ENCODE measurements around the gene DNAH17.

DNAH17 gene

GRCh38 chr17:78541488-78542206 lies 35.5 kb downstream of the DNAH17 start:
- DNase-seq: no peak

- DNase-seq: no peak
Observed at GRCh38 chr17:78539781-78540180, 37.4 kb downstream of the DNAH17 start.

DNA sequence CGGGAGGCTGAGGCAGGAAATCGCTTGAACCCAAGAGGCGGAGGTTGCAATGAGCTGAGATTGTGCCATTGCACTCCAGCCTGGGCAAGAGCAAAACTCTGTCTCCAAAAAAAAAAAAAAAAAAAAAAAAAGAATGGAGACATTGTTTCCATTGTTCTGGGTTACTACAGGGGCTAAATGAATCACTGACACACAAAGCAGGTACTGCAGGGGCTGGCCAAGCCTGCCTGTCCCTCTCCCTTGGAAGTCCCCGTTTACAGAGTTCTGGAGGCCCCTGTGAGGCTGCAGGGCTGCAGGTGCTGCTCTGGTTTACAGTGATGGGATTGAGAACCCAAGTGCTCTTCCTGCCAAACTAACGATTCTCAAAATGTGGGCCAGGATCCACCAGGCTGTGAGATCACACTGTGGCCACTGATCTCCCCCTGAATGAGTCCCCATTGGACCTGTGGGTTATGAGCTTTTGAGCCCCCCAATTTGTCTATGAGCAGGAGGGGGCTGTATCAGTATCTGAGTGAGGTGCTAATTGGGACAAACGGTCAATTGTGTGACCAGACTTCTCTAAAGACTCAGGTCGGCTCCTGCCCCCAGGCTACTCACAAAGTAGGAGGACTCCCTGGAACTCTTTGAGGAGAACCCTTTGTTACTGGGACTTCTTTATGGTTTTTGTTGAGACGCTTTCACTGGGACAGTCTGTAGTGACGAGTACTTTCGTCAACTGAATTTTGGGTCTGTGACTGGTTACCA lies 39.0 kb downstream of the DNAH17 start:
- DNase-seq: no peak

GRCh38 chr17:78537217-78537860 lies 39.9 kb downstream of the DNAH17 start:
- no peak for DNase-seq

- peak; percentile 11 for DNase-seq
Observed at GRCh38 chr17:78535273-78536197, 41.7 kb downstream of the DNAH17 start.

GRCh38 chr17:78534492-78535272 lies 42.5 kb downstream of the DNAH17 start:
- no peak for DNase-seq

DNA sequence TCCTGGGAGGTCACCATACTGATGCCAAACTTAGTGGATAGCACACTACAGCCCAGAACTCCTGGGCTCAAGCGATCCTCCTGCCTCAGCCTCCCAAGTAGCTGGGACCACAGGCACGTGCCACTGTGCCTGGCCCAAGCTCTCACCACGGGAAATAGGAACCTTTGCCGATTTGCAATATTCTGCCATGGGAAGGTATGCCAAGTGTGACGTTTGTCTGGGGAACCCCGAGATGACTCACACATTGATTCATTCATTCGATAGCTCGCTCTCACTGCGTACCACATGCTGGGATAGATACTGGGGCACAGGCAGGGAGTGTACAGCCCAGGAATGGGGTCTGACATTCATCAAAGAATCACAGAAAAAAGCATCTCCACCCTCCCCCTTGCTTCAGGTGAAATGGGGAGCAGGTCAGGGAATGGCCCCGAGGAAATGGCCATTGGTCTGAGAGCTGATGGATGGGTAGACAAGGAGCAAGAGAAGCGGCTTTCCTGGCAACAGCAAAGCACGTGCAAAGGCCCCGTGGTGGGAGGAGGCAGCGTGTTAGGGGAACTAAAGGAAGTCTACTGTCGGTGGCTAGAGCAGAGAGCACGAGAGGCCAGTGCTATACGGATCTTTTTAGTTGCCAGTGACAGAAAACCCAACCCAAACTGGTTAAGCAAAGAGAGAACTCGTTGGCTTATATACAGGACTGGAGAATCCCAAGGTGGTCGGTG lies 44.1 kb downstream of the DNAH17 start:
- DNase-seq: no peak

DNA sequence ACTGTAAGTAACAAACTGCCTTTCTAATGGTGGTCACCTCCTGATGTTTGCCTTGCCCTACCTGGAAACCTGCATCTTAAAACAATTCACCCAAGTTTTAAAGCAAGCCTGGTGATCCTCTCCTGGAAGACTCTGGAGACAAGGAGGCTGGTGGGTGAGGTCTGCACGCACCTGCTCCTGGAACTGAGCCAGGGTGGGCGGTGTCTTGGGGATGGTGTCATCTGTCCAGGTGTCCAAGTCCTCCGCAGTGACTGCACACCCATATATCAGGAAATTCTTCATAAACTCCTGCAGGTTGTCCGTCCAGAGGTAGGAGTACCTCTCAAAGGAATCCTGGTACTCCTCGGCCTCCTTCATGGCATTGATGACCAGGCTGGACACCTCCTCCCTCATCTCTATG lies 44.9 kb downstream of the DNAH17 start:
- peak; percentile 42 for DNase-seq

GRCh38 chr17:78530675-78531074 lies 46.5 kb downstream of the DNAH17 start:
- DNase-seq: no peak

- DNase-seq: peak; percentile 41
Observed at GRCh38 chr17:78529871-78530670, 47.1 kb downstream of the DNAH17 start.

GRCh38 chr17:78529251-78529650 lies 47.9 kb downstream of the DNAH17 start:
- no peak for DNase-seq

DNA sequence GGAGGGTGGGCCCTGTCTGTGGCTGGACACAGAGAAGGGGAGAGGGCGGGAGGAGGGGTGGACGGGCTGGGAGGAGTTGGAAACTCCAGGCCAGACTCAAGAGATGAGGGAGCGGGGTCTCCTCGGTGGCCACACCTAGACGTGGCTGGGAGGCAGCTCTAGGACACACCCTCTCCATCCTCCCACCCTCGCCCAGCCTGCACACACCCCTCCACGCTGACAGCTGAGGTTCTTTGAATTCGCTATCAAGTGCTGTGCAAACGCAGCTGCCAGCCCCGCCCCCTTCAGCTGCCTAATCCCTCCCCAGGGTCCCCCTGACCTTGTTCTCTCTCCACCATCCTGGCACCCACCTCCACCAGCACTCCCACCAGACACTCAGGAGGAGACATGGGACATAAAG lies 48.7 kb downstream of the DNAH17 start:
- DNase-seq: no peak

- DNase-seq: no peak
Observed at GRCh38 chr17:78527345-78527744, 49.9 kb downstream of the DNAH17 start.

DNA sequence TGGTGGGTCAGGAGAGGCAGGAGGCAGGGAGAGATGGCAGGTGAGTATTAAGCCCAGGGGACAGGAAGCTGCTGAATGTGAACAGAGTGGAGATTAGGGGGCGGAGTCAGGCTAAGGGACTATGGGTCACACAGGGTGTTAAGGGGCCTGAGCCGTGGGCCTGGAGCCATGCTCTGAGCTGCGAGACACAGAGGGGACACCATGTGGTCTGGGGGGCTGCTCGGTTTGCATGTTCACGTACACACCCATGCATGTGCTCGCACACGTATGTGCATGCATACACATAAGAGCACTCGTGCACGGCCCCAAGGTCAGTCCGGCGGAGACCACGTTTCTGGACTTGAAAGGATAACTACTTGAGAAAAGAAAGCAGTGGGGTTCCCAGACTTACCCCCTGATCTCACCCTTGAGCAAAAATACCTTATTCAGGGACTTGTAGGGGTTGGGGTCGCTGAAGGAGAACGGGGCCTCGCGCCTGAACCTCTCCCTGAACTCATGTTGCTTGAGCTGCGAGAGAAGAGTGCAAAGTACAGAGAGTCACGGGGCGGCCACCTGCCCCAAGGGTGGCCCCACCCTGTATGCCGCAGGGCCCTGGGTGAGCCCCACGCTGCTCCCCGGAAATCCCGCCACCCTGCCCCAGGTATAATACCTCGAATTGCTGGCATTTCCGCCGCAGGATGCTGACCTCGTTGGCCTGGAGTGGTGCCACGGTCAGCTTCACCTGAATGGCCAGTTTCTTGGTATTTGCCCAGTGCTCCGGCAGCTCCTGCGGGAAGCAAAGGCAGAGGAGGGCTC lies 50.8 kb downstream of the DNAH17 start:
- no peak for DNase-seq

- DNase-seq: no peak
Observed at GRCh38 chr17:78525511-78526160, 51.6 kb downstream of the DNAH17 start.

- DNase-seq: no peak
Observed at GRCh38 chr17:78524870-78525510, 52.2 kb downstream of the DNAH17 start.

GRCh38 chr17:78523934-78524655 lies 53.1 kb downstream of the DNAH17 start:
- DNase-seq: no peak

Data from RPMI8226 (cell line).